Upper lobe of right lung (tissue), 1 donor: ENCODE data around the gene ZSCAN29. TPM values are rescaled to one million over a fixed set of nuclear protein-coding genes. Genes with fewer than 3 reads are reported as not detected.

ENCODE experiments used
- ATAC-seq: fragments of 200-7000 bp; cut with Tn5 transposase; one replicate; pipeline ENCODE4 v1.9.1; 2020; ENCODE audit warnings: mild to moderate bottlenecking, moderate library complexity
- DNase-seq: peaks from one replicate; pipeline ENCODE4 v3.0.0-alpha.2; 2020
- H3K27ac ChIP-seq: fragments of 200-600 bp; one replicate; pipeline ENCODE4 v1.8.0; 2022
- H3K27me3 ChIP-seq: fragments of 200-600 bp; one replicate; pipeline ENCODE4 v1.8.0; 2022; ENCODE audit warnings: mild to moderate bottlenecking
- H3K36me3 ChIP-seq: fragments of 200-600 bp; one replicate; pipeline ENCODE4 v1.8.0; 2022
- H3K4me1 ChIP-seq: fragments of 200-600 bp; one replicate; pipeline ENCODE4 v1.8.0; 2022
- H3K4me3 ChIP-seq: fragments of 200-600 bp; one replicate; pipeline ENCODE4 v1.8.0; 2022; ENCODE audit warnings: mild to moderate bottlenecking
- H3K9me3 ChIP-seq: fragments of 200-600 bp; one replicate; pipeline ENCODE4 v1.8.0; 2022
- intact Hi-C: fragments of 100-400 bp; cut with DNase I; formaldehyde crosslinking; loops from one replicate; pipeline ENCODE4 v1.11.0; 2022
- total RNA-seq: library from RNA; stranded (reverse); fragmentation: NEBNext Ultra II Directional; extraction: Animal tissue kit (Norgen Biotek cat#: 25700); gene quantifications from one replicate; pipeline ENCODE4 v1.2.1, GENCODE V29; 2021
- TF ChIP-seq, protein P1 (sequence below): fragments of 200-600 bp; IDR thresholded peaks from one replicate; pipeline ENCODE4 v1.8.0; 2022; ENCODE audit warnings: antibody characterized with exemption
- donor health status: DM: no; HTN: yes; CAD: no; lungs with severe emphysema.

ZSCAN29 gene
- total RNA-seq, 1 donor from 2014 or later: 18.3 TPM

DNA sequence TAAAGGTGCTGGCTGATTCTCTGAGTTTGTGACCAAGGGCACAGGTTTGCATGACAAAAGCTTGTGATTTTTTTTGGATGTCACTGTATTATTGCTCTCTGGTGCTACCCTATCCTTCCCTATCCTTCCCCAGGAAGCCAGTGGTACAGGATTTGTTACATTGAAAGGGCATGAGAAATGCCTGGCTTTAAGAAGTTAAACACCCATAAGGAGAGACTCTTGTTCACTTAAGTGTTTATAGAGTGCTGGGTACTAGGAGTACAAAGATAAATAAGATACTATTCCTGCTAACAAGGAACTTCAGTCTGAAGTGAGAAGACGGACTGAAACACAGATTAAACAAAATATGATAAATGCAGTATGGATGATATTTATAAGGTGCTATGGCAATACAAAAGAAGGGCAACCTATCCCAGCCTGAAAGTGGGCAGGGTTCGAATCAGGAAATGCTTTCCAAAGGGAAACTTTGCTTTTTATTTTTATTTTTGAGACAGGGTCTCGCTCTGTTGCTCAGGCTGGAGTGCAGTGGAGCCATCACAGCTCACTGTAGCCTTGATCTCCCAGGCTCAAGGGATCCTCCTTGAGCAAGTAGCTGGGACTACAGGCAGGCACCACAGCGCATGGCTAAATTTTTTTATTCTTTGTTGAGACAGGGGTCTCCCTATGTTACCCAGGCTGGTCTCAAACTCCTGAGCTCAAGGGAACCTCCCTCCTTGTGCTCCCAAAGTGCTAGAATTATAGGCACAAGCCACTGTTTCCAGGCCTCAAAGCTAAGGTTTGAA, 51.7 kb downstream of the ZSCAN29 start:
- no peaks in the 10 kb centered on the region for H3K4me1 ChIP-seq
- H3K36me3 ChIP-seq: no peaks in the 10 kb centered on the region
- no peak overlapping the region for H3K27ac ChIP-seq
- DNase-seq (no peak), ATAC-seq (peak; percentile 62)
- no peaks in the 10 kb centered on the region for H3K9me3 ChIP-seq
- TF ChIP-seq, protein P1, sequence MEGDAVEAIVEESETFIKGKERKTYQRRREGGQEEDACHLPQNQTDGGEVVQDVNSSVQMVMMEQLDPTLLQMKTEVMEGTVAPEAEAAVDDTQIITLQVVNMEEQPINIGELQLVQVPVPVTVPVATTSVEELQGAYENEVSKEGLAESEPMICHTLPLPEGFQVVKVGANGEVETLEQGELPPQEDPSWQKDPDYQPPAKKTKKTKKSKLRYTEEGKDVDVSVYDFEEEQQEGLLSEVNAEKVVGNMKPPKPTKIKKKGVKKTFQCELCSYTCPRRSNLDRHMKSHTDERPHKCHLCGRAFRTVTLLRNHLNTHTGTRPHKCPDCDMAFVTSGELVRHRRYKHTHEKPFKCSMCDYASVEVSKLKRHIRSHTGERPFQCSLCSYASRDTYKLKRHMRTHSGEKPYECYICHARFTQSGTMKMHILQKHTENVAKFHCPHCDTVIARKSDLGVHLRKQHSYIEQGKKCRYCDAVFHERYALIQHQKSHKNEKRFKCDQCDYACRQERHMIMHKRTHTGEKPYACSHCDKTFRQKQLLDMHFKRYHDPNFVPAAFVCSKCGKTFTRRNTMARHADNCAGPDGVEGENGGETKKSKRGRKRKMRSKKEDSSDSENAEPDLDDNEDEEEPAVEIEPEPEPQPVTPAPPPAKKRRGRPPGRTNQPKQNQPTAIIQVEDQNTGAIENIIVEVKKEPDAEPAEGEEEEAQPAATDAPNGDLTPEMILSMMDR: no peak
- H3K4me3 ChIP-seq: no peak overlapping the region
- intact Hi-C loops: no loop called here
- no peaks in the 10 kb centered on the region for H3K27me3 ChIP-seq

DNA sequence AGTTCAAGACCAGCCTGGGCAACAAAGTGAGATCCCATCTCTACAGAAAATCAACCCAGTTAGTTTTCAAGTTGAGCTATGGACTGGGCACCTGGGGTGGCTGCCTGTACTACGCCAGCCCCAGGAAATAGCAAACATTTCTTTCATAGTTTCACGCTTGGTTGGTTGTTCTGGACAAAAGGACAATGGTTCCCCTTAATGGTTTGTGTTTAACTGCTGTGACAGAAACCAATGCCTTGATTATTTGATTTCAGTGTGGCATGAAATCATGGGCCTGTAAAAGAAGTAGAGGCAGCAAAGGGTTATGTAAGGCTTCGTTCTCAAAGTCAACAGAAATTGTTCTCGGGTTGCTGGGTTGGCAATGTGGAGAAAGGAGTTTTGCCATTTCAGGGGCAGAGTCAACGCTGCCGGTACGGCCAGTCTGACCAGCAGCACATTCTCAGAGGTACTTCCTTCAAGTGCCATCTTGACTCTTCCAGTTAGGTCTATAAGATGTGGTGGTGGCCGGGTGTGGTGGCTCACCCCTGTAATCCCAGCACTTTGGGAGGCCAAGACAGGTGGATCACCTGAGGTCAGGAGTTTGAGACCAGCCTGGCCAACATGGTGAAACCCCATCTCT, 53.2 kb downstream of the ZSCAN29 start:
- TF ChIP-seq, protein P1: no peak
- H3K27me3 ChIP-seq: no peaks in the 10 kb centered on the region

DNA sequence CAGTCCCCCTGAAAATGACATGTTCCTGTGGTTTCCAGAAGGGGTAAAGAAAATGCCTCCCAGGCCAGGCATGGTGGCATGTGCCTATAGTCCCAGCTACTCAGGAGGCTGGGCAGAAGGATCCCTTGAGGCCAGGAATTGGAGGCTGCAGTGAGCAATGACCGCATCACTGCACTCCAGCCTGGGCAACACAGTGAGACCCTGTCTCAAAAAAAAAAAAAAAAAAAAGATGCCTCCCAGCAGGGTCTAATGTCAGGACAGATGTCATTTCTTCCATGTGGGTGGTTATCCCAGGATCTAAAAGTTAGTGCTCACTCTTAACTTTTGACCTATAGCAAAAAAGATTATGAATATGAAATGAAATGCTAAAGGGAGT, 53.9 kb downstream of the ZSCAN29 start:
- H3K27me3 ChIP-seq: no peaks in the 10 kb centered on the region
- ATAC-seq (no peak), DNase-seq (no peak)
- no peaks in the 10 kb centered on the region for H3K9me3 ChIP-seq
- no peaks in the 10 kb centered on the region for H3K36me3 ChIP-seq
- no peak overlapping the region for H3K4me3 ChIP-seq
- TF ChIP-seq, protein P1: no peak
- no peaks in the 10 kb centered on the region for H3K4me1 ChIP-seq
- H3K27ac ChIP-seq: no peak overlapping the region
- intact Hi-C loops: no loop called here

More for the DNA sequence above, 53.2 kb downstream of the ZSCAN29 start:
- H3K4me3 ChIP-seq: no peak overlapping the region
- intact Hi-C loops: no loop called here
- H3K27ac ChIP-seq: no peak overlapping the region
- ATAC-seq (no peak), DNase-seq (no peak)
- no peaks in the 10 kb centered on the region for H3K9me3 ChIP-seq
- H3K4me1 ChIP-seq: no peaks in the 10 kb centered on the region
- no peaks in the 10 kb centered on the region for H3K36me3 ChIP-seq

DNA sequence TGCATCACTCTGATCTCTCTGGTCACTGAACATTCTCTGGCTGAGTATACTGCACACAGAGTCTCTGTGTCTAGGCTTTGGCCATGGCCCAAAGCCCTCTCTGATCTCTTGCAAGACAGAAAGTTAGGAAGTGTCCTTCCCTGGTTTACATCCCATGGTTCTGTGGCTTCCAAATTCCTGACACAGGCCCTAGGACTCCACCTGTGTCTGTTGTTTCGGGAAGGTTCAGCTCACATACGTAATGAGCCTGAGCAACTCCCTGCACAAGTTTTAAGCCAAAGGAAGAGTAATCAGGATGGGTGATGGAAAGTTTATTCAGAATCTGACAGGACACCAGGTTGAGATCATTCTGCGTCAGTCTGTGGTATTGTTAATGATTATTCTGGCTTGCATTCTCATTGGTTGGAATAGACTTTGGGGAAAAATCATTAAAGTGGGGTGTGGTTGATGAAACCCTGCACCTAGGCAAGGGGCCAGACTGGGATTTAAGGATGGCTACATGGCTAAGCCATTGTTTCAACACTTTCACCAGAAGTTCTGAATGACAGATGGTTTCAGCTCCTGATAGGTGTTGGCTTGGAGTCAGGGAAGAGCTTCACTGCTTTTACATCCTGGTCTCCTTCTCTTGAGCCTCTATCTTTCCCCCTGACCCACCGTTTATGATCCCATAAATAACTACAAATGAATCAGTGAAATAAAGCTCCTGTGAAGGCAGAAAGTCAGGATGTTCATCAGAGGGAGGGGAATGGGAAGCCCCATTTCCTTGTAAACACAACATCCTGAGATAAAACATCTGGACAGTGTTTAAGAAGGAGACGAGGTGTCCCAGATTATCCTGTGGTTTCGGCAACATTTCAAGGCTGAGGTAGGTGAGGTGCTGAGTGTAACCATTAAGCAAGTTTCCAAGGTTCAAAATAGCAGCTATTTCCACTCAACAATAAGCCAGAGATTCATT, 54.5 kb downstream of the ZSCAN29 start:
- Histone ChIP-seq H3K36me3 (no peaks in the 10 kb centered on the region), H3K27me3 (no peaks in the 10 kb centered on the region), H3K4me3 (no peak overlapping the region), H3K9me3 (no peaks in the 10 kb centered on the region), H3K27ac (no peak overlapping the region), H3K4me1 (no peaks in the 10 kb centered on the region)
- intact Hi-C loops: no loop called here
- DNase-seq: no peak
- TF ChIP-seq, protein P1: no peak
- ATAC-seq: no peak

DNA sequence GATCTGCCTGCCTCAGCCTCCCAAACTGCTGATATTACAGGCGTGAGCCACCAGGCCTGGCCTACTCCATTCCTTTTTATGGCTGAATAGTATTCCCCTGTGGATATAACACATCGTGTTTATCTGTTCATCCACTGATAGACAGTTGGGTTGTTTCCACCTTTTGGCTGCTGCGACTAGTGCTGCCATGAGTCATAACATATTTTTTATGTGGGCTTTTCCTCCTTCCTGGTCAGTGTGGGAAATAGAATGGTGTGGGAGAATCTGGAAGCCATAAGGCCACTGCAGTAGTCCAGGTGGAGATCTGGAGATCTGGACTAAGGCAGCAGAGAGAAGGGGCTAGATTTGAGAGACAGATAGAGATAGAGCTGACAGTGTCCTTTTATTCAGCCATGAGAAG, 56.7 kb downstream of the ZSCAN29 start:
- H3K9me3 ChIP-seq: no peaks in the 10 kb centered on the region
- H3K4me1 ChIP-seq: no peaks in the 10 kb centered on the region
- intact Hi-C loops: no loop called here
- H3K36me3 ChIP-seq: no peaks in the 10 kb centered on the region
- DNase-seq (no peak), ATAC-seq (no peak)
- H3K27me3 ChIP-seq: peaks cover 3% of the 10 kb centered on the region
- no peak overlapping the region for H3K4me3 ChIP-seq
- H3K27ac ChIP-seq: no peak overlapping the region
- TF ChIP-seq, protein P1: no peak
